Kidney epithelial cell (primary cell): Measurements from ENCODE around the gene MOV10L1. TPM values are rescaled to one million over a fixed set of nuclear protein-coding genes. Genes with fewer than 3 reads are reported as not detected.

Source experiments
- DNase-seq: peaks from one replicate; pipeline ENCODE4 v3.0.0-alpha.2; 2010; ENCODE audit warnings: low read depth
- H3K27me3 ChIP-seq: 2 replicates; pipeline ENCODE4 v1.6.0; 2011; ENCODE audit warnings: low read length; ENCODE audit not compliant: control insufficient read depth, insufficient read depth
- H3K36me3 ChIP-seq: 2 replicates; pipeline ENCODE4 v1.5.1; 2011; ENCODE audit warnings: low read length; ENCODE audit not compliant: control insufficient read depth, insufficient read depth
- H3K4me3 ChIP-seq: 2 replicates; pipeline ENCODE4 v1.5.1; 2011; ENCODE audit warnings: low read depth, mild to moderate bottlenecking, control low read depth, low read length
- total RNA-seq: library from RNA; depleted of rRNA; stranded (reverse); fragments of >200 nt; gene quantifications from 2 replicates; pipeline ENCODE4 v1.2.3, GENCODE V29; 2015
- TF ChIP-seq, protein P1 (sequence below): IDR thresholded peaks from 2 replicates; pipeline ENCODE4 v1.5.1; 2011; ENCODE audit warnings: mild to moderate bottlenecking, moderate library complexity, low read length, control low read depth, inconsistent platforms; ENCODE audit not compliant: insufficient read depth, poor library complexity, severe bottlenecking

Gene MOV10L1
- total RNA-seq, 1 donor from 2014 or later, result 1.7 TPM

GRCh38 chr22:50068096-50068495 is 21.7 kb upstream of the MOV10L1 start:
- H3K36me3 ChIP-seq, result no peaks in the 10 kb centered on the region
- H3K4me3 ChIP-seq, result no peak overlapping the region
- DNase-seq, result no peak
- peaks cover 7% of the 10 kb centered on the region for H3K27me3 ChIP-seq
- TF ChIP-seq, protein P1, sequence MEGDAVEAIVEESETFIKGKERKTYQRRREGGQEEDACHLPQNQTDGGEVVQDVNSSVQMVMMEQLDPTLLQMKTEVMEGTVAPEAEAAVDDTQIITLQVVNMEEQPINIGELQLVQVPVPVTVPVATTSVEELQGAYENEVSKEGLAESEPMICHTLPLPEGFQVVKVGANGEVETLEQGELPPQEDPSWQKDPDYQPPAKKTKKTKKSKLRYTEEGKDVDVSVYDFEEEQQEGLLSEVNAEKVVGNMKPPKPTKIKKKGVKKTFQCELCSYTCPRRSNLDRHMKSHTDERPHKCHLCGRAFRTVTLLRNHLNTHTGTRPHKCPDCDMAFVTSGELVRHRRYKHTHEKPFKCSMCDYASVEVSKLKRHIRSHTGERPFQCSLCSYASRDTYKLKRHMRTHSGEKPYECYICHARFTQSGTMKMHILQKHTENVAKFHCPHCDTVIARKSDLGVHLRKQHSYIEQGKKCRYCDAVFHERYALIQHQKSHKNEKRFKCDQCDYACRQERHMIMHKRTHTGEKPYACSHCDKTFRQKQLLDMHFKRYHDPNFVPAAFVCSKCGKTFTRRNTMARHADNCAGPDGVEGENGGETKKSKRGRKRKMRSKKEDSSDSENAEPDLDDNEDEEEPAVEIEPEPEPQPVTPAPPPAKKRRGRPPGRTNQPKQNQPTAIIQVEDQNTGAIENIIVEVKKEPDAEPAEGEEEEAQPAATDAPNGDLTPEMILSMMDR, result no peak

- TF ChIP-seq, protein P1, result no peak
- no peak overlapping the region for H3K4me3 ChIP-seq
- no peaks in the 10 kb centered on the region for H3K36me3 ChIP-seq
- H3K27me3 ChIP-seq, result peaks cover 3% of the 10 kb centered on the region
- DNase-seq, result no peak
Observed at GRCh38 chr22:50070366-50070765, 19.4 kb upstream of the MOV10L1 start.

DNA sequence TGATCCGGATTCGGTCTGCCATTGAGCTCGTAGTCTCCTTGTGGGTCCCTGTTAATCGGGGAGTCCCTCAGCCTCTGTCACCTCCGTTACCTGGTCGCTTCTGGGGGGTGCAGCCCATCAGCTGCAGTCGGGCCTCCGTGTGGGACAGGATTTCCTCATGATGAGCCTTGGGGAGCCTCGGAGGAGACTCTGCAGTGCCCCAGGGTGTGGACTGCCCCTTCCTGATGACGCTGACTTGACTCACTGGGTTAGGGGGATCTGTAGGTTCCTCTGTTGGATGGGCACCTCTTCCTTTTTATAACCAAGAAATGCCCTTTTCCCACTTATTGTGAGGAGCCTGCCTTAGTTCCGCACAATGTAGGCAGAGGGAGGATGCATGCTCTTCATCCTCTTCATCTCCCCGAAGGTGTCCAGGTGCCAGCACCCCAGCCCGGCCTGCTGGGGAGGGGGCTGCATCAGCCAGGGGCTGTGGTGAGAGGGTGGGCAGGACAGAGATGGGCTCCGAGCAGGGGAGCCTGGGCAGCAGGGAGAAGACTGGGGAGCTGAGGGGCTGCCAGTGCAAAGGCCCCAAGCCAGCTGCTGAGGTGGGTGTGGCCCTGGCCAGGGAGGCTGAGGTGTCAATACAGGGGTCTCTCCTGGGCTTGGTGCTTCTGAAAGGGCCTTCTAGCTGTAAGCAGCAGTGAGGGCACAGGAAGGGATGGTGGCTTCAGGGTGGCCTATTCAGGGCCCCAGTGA is 18.2 kb upstream of the MOV10L1 start:
- TF ChIP-seq, protein P1, result no peak
- no peak for DNase-seq
- Histone ChIP-seq H3K4me3 (no peak overlapping the region), H3K36me3 (no peaks in the 10 kb centered on the region), H3K27me3 (peaks cover 3% of the 10 kb centered on the region)

DNA sequence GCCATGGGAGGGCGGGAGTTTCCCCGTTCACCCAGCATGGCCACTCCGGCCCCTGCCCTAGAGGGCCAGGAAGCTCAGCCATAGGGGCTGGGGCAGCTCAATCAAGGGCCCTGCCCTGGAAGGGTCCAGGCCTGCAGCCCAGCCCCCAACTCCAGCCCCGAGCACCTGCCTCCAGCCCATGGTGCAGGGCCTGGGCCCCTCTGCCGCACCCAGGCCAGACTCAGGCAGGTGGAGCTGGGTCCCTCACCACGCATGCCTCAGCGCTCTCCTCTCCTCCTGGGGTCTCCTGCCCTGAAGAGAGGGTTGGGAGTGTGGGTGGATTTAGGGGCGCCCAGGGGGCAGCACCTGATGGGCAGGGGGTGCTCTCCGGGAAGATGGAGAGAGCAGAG is 17.6 kb upstream of the MOV10L1 start:
- TF ChIP-seq, protein P1, result no peak
- Histone ChIP-seq H3K27me3 (peaks cover 4% of the 10 kb centered on the region), H3K4me3 (no peak overlapping the region), H3K36me3 (no peaks in the 10 kb centered on the region)
- no peak for DNase-seq

DNA sequence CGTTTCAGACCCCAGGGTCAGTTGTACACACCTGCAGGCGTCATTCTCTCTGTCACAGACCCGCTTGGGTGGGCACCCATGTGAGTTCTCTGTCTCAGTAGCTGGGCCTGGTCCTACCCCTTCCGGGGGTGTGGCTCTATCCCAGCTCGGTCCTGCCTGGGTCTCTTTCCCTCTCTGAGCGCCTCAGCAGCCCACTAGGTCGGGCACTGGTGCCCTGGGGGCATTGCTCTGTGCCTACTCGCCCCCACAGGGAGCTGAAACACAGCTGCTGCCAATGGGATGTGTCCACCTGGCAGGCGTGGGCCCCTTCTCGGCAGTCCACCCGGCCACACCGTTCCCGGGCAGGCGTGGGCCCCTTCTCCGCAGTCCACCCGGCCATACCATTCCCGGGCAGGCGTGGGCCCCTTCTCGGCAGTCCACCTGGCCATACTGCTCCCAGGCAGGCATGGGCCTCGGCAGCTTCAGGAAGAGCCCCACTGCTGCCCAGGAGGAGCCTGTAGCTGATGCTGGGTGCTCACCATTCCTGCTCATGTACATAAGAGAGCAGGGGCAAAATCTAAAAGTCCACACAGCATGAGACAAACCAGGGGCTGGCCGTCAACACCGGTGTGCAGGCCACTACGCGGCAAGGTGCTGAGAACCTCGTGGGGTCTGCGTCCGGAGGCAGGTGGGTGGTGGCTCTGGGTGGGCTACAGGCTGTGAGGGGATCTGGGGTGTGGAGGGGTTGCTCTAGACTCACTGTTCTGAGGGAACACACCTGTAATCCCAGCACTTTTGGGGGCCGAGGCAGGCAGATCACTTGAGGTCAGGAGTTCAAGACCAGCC is 16.9 kb upstream of the MOV10L1 start:
- no peak overlapping the region for H3K4me3 ChIP-seq
- no peaks in the 10 kb centered on the region for H3K36me3 ChIP-seq
- H3K27me3 ChIP-seq, result peaks cover 7% of the 10 kb centered on the region
- TF ChIP-seq, protein P1, result no peak
- no peak for DNase-seq
